H1 (cell line): ENCODE data around the gene MIEN1.

Source experiments
- ATF2 ChIP-seq: IDR thresholded peaks from 2 replicates; pipeline ENCODE4 v1.6.1; 2012; ENCODE audit warnings: low read length, inconsistent platforms
- BACH1 ChIP-seq: IDR thresholded peaks from 2 replicates; pipeline ENCODE4 v1.6.1; 2012; ENCODE audit warnings: low read length, improper control_type of control experiment
- EZH2 ChIP-seq: fragments of 200-600 bp; sonication (generic); IDR thresholded peaks from 2 replicates; pipeline ENCODE4 v1.7.1; 2012; ENCODE audit warnings: low read depth, mild to moderate bottlenecking, moderate library complexity, low read length, inconsistent platforms; ENCODE audit not compliant: severe bottlenecking
- MAFK ChIP-seq: IDR thresholded peaks from 2 replicates; pipeline ENCODE4 v1.6.1; 2012; ENCODE audit warnings: low read depth, mild to moderate bottlenecking, improper control_type of control experiment, low read length
- POLR2A ChIP-seq, 2 experiments: IDR thresholded peaks; 1 replicate in 1 of 2; 2 replicates in 1 of 2; pipeline ENCODE4 v1.6.1; 2011; ENCODE audit warnings: low read depth in 2 of 2, low read length in 2 of 2, mild to moderate bottlenecking in 2 of 2; ENCODE audit errors: control extremely low read depth in 1 of 2
- SRF ChIP-seq: IDR thresholded peaks from 2 replicates; pipeline ENCODE4 v1.6.1; 2011; ENCODE audit warnings: mild to moderate bottlenecking, low read depth, low read length, moderate library complexity
- TAF1 ChIP-seq: IDR thresholded peaks from 2 replicates; pipeline ENCODE4 v1.6.1; 2011; ENCODE audit warnings: mild to moderate bottlenecking, low read depth, low read length
- USF2 ChIP-seq: IDR thresholded peaks from 2 replicates; pipeline ENCODE4 v1.6.1; 2011; ENCODE audit warnings: low read length, improper control_type of control experiment
- TF ChIP-seq, protein P1 (sequence below), 3 experiments: IDR thresholded peaks; 1 replicate in 2 of 3; 2 replicates in 1 of 3; pipeline versions ENCODE4 v1.5.1 to v1.6.1; 2011; ENCODE audit warnings: low read length in 3 of 3, mild to moderate bottlenecking in 3 of 3, inconsistent platforms in 2 of 3, low read depth in 1 of 3, moderate library complexity in 1 of 3; ENCODE audit not compliant: insufficient read depth in 1 of 3; ENCODE audit errors: control extremely low read depth in 1 of 3

- TF ChIP-seq, protein P1, sequence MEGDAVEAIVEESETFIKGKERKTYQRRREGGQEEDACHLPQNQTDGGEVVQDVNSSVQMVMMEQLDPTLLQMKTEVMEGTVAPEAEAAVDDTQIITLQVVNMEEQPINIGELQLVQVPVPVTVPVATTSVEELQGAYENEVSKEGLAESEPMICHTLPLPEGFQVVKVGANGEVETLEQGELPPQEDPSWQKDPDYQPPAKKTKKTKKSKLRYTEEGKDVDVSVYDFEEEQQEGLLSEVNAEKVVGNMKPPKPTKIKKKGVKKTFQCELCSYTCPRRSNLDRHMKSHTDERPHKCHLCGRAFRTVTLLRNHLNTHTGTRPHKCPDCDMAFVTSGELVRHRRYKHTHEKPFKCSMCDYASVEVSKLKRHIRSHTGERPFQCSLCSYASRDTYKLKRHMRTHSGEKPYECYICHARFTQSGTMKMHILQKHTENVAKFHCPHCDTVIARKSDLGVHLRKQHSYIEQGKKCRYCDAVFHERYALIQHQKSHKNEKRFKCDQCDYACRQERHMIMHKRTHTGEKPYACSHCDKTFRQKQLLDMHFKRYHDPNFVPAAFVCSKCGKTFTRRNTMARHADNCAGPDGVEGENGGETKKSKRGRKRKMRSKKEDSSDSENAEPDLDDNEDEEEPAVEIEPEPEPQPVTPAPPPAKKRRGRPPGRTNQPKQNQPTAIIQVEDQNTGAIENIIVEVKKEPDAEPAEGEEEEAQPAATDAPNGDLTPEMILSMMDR (IDR thresholded peaks at IDR 0.05; ENCODE audit: control extremely low read depth in 1 of 3, insufficient read depth in 1 of 3, low read depth in 1 of 3, low read length in 3 of 3) = no peak
- TF ChIP-seq BACH1 (no peak), EZH2 (no peak), POLR2A (IDR thresholded peaks at IDR 0.05; ENCODE audit: control extremely low read depth in 1 of 2, low read depth in 2 of 2, low read length in 2 of 2) (no peak), USF2 (no peak), SRF (no peak), TAF1 (no peak), MAFK (no peak), ATF2 (no peak)
These were observed 2.3 kb upstream of the MIEN1 start for GRCh38 chr17:39732586-39732985.
